ENCODE measurements around the gene PRSS38. TPM values are rescaled to one million over a fixed set of nuclear protein-coding genes. Genes with fewer than 3 reads are reported as not detected.

The PRSS38 gene
- polyA plus RNA-seq, 4 donors: not detected

- no peak for DNase-seq (ENCODE audit: low read depth in 4 of 4, low spot score in 3 of 4)
Observed at GRCh38 chr1:227883641-227884301, 68.3 kb downstream of the PRSS38 start.

- no peak for DNase-seq (ENCODE audit: low read depth in 4 of 4, low spot score in 3 of 4)
Observed at GRCh38 chr1:227884370-227885134, 69.1 kb downstream of the PRSS38 start.

- DNase-seq (ENCODE audit: low read depth in 4 of 4, low spot score in 3 of 4): no peak
Observed at GRCh38 chr1:227885135-227885647, 69.7 kb downstream of the PRSS38 start.

- no peak for DNase-seq (ENCODE audit: low read depth in 4 of 4, low spot score in 3 of 4)
Observed at GRCh38 chr1:227885648-227886502, 70.4 kb downstream of the PRSS38 start.

- no peak for DNase-seq (ENCODE audit: low read depth in 4 of 4, low spot score in 3 of 4)
Observed at GRCh38 chr1:227886503-227886961, 71.1 kb downstream of the PRSS38 start.

- peak in 1 of 4 donors; percentile 59 for DNase-seq (ENCODE audit: low read depth in 4 of 4, low spot score in 3 of 4)
Observed at GRCh38 chr1:227886993-227887696, 71.7 kb downstream of the PRSS38 start.

GRCh38 chr1:227887697-227888403, 72.4 kb downstream of the PRSS38 start:
- peak in 1 of 4 donors; percentile 57 for DNase-seq (ENCODE audit: low read depth in 4 of 4, low spot score in 3 of 4)

GRCh38 chr1:227888404-227889046, 73.0 kb downstream of the PRSS38 start:
- no peak for DNase-seq (ENCODE audit: low read depth in 4 of 4, low spot score in 3 of 4)

- no peak for DNase-seq (ENCODE audit: low read depth in 4 of 4, low spot score in 3 of 4)
Observed at GRCh38 chr1:227889047-227889862, 73.8 kb downstream of the PRSS38 start.

- DNase-seq (ENCODE audit: low read depth in 4 of 4, low spot score in 3 of 4): no peak
Observed at GRCh38 chr1:227889863-227890405, 74.5 kb downstream of the PRSS38 start.

GRCh38 chr1:227890451-227891222, 75.2 kb downstream of the PRSS38 start:
- DNase-seq (ENCODE audit: low read depth in 4 of 4, low spot score in 3 of 4): no peak

GRCh38 chr1:227891223-227891954, 75.9 kb downstream of the PRSS38 start:
- no peak for DNase-seq (ENCODE audit: low read depth in 4 of 4, low spot score in 3 of 4)

GRCh38 chr1:227891955-227892488, 76.5 kb downstream of the PRSS38 start:
- DNase-seq (ENCODE audit: low read depth in 4 of 4, low spot score in 3 of 4): no peak

GRCh38 chr1:227892489-227893299, 77.2 kb downstream of the PRSS38 start:
- no peak for DNase-seq (ENCODE audit: low read depth in 4 of 4, low spot score in 3 of 4)

GRCh38 chr1:227893300-227893948, 77.9 kb downstream of the PRSS38 start:
- DNase-seq (ENCODE audit: low read depth in 4 of 4, low spot score in 3 of 4): no peak
